HG02970 (cell line): ENCODE measurements around the gene MUC4.
"Not testable (repeated sequence)": the region's sequence is repeated elsewhere in the genome, so short reads cannot be mapped to it uniquely, and the experiment has no call there.

Source experiments
- ATAC-seq: cut with Tn5 transposase; IDR thresholded peaks from one replicate; pipeline ENCODE4 v1.9.1; 2021; ENCODE audit warnings: mild to moderate bottlenecking, moderate library complexity, moderate number of reproducible peaks; ENCODE audit not compliant: unreplicated experiment, low FRiP score

Gene MUC4

GRCh38 chr3:195724363-195724762 is 87.4 kb downstream of the MUC4 start:
- ATAC-seq, result not testable (repeated sequence)

GRCh38 chr3:195722996-195723345 is 88.8 kb downstream of the MUC4 start:
- ATAC-seq, result not testable (repeated sequence)

- ATAC-seq, result not testable (repeated sequence)
Observed at GRCh38 chr3:195722139-195722995, 89.4 kb downstream of the MUC4 start.

GRCh38 chr3:195720831-195721506 is 90.8 kb downstream of the MUC4 start, which contains the start of gene MUC20:
Gene MUC20, plus strand, starts transcription at chr3:195720978. Its CDS starts 30 bp downstream, at chr3:195721008.
- ATAC-seq, result not testable (repeated sequence)

- ATAC-seq, result not testable (repeated sequence)
Observed at GRCh38 chr3:195719514-195720254, 92.0 kb downstream of the MUC4 start.

- ATAC-seq, result no peak
Observed at GRCh38 chr3:195718477-195718984, 93.2 kb downstream of the MUC4 start.

- ATAC-seq, result no peak
Observed at GRCh38 chr3:195717852-195718476, 93.8 kb downstream of the MUC4 start.

GRCh38 chr3:195717416-195717815 is 94.3 kb downstream of the MUC4 start:
- no peak for ATAC-seq

GRCh38 chr3:195715583-195716266 is 96.0 kb downstream of the MUC4 start:
- ATAC-seq, result no peak

- no peak for ATAC-seq
Observed at GRCh38 chr3:195715134-195715533, 96.6 kb downstream of the MUC4 start.

GRCh38 chr3:195714380-195715011 is 97.2 kb downstream of the MUC4 start:
- ATAC-seq, result no peak

- not testable (repeated sequence) for ATAC-seq
Observed at GRCh38 chr3:195713150-195713549, 98.6 kb downstream of the MUC4 start.

- not testable (repeated sequence) for ATAC-seq
Observed at GRCh38 chr3:195712535-195712910, 99.2 kb downstream of the MUC4 start.

GRCh38 chr3:195711813-195712534 is 99.8 kb downstream of the MUC4 start:
- ATAC-seq, result no peak

GRCh38 chr3:195711091-195711812 is 100.5 kb downstream of the MUC4 start:
- not testable (repeated sequence) for ATAC-seq

- not testable (repeated sequence) for ATAC-seq
Observed at GRCh38 chr3:195710126-195710905, 101.4 kb downstream of the MUC4 start.

GRCh38 chr3:195709676-195710085 is 102.0 kb downstream of the MUC4 start:
- ATAC-seq, result no peak
